ENCODE measurements around the gene TSGA10. TPM values are rescaled to one million over a fixed set of nuclear protein-coding genes. Genes with fewer than 3 reads are reported as not detected.
"Not testable (repeated sequence)": the region's sequence is repeated elsewhere in the genome, so short reads cannot be mapped to it uniquely, and the experiment has no call there.

TSGA10 gene
- total RNA-seq, 1 donor from 2014 or later, result 8.3 TPM

DNA sequence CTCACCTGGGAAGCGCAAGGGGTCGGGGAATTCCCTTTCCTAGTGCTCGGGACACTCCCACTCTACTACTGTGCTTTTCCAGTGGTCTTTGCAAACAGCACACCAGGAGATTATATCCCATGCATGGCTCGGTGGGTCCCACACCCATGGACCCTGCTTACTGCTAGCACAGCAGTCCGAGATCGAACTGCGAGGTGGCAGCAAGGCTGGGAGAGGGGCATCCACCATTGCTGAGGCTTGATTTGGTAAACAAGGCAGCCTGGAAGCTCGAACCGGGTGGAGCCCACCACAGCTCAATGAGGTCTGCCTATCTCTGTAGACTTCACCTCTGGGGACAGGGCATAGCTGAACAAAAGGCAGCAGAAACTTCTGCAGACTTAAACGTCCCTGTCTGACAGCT, 154.0 kb downstream of the TSGA10 start:
- H3K27me3 ChIP-seq (ENCODE audit: control insufficient read depth, insufficient read depth, low read length), result no peaks in the 10 kb centered on the region
- no peaks in the 10 kb centered on the region for H3K36me3 ChIP-seq (ENCODE audit: control insufficient read depth, insufficient read depth, low read length)
- TF ChIP-seq, protein P1, sequence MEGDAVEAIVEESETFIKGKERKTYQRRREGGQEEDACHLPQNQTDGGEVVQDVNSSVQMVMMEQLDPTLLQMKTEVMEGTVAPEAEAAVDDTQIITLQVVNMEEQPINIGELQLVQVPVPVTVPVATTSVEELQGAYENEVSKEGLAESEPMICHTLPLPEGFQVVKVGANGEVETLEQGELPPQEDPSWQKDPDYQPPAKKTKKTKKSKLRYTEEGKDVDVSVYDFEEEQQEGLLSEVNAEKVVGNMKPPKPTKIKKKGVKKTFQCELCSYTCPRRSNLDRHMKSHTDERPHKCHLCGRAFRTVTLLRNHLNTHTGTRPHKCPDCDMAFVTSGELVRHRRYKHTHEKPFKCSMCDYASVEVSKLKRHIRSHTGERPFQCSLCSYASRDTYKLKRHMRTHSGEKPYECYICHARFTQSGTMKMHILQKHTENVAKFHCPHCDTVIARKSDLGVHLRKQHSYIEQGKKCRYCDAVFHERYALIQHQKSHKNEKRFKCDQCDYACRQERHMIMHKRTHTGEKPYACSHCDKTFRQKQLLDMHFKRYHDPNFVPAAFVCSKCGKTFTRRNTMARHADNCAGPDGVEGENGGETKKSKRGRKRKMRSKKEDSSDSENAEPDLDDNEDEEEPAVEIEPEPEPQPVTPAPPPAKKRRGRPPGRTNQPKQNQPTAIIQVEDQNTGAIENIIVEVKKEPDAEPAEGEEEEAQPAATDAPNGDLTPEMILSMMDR (IDR thresholded peaks at IDR 0.05; ENCODE audit: insufficient read depth, low read length, poor library complexity, severe bottlenecking), result no peak
- no peak for DNase-seq (ENCODE audit: low read depth)
- H3K4me3 ChIP-seq (ENCODE audit: low read depth, low read length), result no peak overlapping the region

DNA sequence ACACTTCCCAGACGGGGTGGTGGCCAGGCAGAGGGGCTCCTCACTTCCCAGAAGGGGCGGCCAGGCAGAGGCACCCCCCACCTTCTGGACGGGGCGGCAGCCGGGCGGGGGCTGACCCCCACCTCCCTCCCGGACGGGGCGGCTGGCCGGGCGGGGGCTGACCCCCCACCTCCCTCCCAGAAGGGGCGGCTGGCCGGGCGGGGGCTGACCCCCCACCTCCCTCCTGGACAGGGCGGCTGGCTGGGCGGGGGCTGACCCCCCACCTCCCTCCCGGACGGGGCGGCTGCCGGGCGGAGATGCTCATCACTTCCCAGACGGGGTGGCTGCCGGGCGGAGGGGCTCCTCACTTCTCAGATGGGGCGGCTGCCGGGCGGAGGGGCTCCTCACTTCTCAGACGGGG, 166.0 kb downstream of the TSGA10 start:
- H3K4me3 ChIP-seq (ENCODE audit: low read depth, low read length); H3K36me3 ChIP-seq (ENCODE audit: control insufficient read depth, insufficient read depth, low read length); DNase-seq (ENCODE audit: low read depth); H3K27me3 ChIP-seq (ENCODE audit: control insufficient read depth, insufficient read depth, low read length): not testable (repeated sequence)

DNA sequence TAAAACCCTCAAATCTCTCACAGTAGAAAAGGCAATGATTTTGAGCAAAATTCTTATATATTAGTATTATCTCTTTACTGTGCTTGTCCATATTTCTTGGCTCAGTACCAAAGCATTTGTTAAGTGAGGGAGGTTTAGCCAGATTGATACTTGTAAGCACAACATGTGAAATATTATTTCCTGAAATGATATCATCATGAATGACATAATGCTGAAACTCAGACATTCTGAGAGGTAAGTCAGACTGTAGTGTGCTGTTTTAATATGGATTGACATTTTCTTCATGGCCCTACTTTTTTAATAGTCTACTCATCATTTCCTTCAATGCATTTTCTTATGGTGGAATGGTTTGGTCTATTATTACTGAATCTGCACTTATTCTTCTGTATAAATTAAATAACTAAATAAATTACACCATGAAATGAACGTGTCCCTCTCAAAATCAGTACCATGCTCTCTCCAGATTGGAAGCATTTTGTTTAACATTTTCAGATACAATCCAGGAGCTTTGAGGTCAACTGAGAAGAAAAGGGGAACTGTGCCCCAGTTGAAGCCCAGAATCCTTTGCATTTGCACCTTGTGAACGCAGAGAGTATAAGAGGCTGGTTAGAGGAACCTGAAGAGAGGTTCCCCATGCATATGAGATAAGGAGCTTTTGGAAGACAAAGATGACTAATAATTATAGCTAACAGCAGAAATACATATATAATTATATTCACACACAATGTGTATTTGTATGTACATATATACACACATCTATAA, 168.7 kb downstream of the TSGA10 start:
- Histone ChIP-seq H3K27me3 (ENCODE audit: control insufficient read depth, insufficient read depth, low read length) (no peaks in the 10 kb centered on the region), H3K4me3 (ENCODE audit: low read depth, low read length) (no peak overlapping the region), H3K36me3 (ENCODE audit: control insufficient read depth, insufficient read depth, low read length) (no peaks in the 10 kb centered on the region)
- no peak for DNase-seq (ENCODE audit: low read depth)
- TF ChIP-seq, protein P1 (IDR thresholded peaks at IDR 0.05; ENCODE audit: insufficient read depth, low read length, poor library complexity, severe bottlenecking), result no peak

DNA sequence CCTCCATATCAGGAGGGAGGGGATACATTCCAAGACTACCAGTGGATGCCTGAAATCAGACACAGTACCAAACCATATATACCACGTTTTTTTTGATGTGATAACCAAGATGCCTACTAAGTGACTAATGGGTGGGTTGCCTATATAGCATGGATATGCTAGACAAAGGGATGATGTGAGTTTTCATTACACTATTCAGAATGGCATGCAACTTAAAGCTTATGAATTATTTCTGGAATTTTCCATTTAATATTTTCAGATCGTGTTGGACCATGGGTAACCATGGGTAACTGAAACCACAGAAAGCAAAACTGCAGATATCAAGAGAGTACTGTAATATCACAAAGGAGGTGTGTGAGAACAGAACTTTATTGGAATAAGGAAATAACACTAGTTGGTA, 179.1 kb downstream of the TSGA10 start:
- TF ChIP-seq, protein P1 (IDR thresholded peaks at IDR 0.05; ENCODE audit: insufficient read depth, low read length, poor library complexity, severe bottlenecking), result no peak
- Histone ChIP-seq H3K36me3 (ENCODE audit: control insufficient read depth, insufficient read depth, low read length) (no peaks in the 10 kb centered on the region), H3K27me3 (ENCODE audit: control insufficient read depth, insufficient read depth, low read length) (no peaks in the 10 kb centered on the region), H3K4me3 (ENCODE audit: low read depth, low read length) (no peak overlapping the region)
- DNase-seq (ENCODE audit: low read depth), result no peak

DNA sequence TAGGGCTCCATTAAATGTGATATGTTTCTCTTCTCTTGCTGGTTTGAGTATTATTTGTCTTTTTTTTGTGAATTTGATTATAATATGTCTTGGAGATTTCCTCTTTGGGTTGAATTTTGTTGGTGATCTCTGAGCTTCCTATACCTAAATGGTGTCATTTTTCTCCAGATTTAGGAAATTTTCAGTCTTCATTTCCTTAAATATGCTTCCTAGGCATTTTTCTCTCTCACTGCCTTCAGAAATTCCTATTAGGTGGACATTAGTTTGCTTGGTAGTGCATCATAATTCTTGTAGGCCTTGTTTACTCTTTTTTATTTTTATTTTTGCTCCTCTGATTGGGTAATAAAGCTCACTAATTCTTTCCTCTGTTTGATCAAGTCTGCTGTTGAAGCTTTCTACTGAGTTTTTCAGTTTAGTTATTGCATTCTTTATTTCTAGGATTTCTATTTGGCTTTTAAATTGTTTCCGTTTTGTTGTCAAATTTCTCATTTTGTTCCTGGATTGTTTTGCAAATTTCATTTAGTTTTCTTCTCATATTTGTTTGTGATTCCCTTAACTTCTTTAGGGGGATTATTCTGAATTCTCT, 182.1 kb downstream of the TSGA10 start:
- TF ChIP-seq, protein P1 (IDR thresholded peaks at IDR 0.05; ENCODE audit: insufficient read depth, low read length, poor library complexity, severe bottlenecking), result no peak
- DNase-seq (ENCODE audit: low read depth), result no peak
- no peaks in the 10 kb centered on the region for H3K36me3 ChIP-seq (ENCODE audit: control insufficient read depth, insufficient read depth, low read length)
- H3K4me3 ChIP-seq (ENCODE audit: low read depth, low read length), result no peak overlapping the region
- no peaks in the 10 kb centered on the region for H3K27me3 ChIP-seq (ENCODE audit: control insufficient read depth, insufficient read depth, low read length)

DNA sequence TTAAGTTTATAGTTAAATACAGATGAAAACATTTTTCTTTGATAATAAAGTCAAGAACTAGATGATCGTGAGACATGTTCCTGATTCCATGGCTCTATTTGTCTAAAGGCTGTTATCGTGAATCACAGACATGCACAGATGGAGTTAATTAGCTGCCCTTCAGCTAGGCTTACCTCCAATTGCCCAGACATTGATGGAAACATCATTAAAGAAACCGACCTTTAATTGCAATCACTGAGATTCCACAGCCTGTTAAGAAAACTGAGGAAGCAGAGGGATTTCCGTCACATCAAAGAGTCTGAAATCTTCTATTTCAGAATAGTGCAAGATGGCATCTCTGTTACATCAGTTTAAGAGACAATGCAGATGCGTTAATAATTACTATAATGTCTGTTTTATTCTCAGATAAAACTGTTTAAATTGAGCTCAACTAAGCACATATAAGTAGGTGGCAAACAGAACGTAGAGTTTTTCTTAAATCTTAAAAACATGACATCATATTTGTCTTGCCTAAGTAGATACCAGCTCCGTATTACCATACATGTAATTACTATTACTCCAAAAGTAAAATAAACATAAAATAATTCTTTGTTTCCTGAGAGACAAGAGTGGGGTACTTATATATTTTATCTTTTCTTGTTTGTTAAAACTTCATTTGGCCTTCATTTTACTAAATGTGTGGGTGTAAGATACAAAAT, 194.8 kb downstream of the TSGA10 start:
- no peaks in the 10 kb centered on the region for H3K36me3 ChIP-seq (ENCODE audit: control insufficient read depth, insufficient read depth, low read length)
- no peak overlapping the region for H3K4me3 ChIP-seq (ENCODE audit: low read depth, low read length)
- DNase-seq (ENCODE audit: low read depth), result no peak
- no peaks in the 10 kb centered on the region for H3K27me3 ChIP-seq (ENCODE audit: control insufficient read depth, insufficient read depth, low read length)
- TF ChIP-seq, protein P1 (IDR thresholded peaks at IDR 0.05; ENCODE audit: insufficient read depth, low read length, poor library complexity, severe bottlenecking), result no peak

Data from kidney epithelial cell (primary cell).